Lung (tissue), 12 donors: Measurements from ENCODE around the gene SLC25A26. TPM values are rescaled to one million over a fixed set of nuclear protein-coding genes. Genes with fewer than 3 reads are reported as not detected.

Experiments used
- ATAC-seq: fragments of 200-7000 bp; cut with Tn5 transposase; one replicate; pipeline ENCODE4 v1.9.1; 2020; ENCODE audit warnings: moderate number of reproducible peaks; ENCODE audit not compliant: insufficient read depth, low FRiP score
- DNase-seq, 3 donors: peaks; one replicate each; pipeline ENCODE4 v3.0.0-alpha.2; 2013 to 2017
- H3K27ac ChIP-seq, 2 donors: one replicate each; pipeline ENCODE4 v1.5.1; 2013; ENCODE audit warnings: mild to moderate bottlenecking in 2 of 2, moderate library complexity in 2 of 2, control low read depth in 1 of 2, inconsistent platforms in 1 of 2, low read depth in 1 of 2, low read length in 1 of 2
- H3K27me3 ChIP-seq, 3 donors: one replicate each; pipeline ENCODE4 v1.5.1; 2013; ENCODE audit warnings: low read length in 2 of 3; ENCODE audit not compliant: control insufficient read depth in 3 of 3, insufficient read depth in 3 of 3
- H3K36me3 ChIP-seq, 4 donors: one replicate each; pipeline ENCODE4 v1.5.1; 2013; ENCODE audit warnings: low read length in 4 of 4, mild to moderate bottlenecking in 1 of 4, moderate library complexity in 1 of 4; ENCODE audit not compliant: control insufficient read depth in 4 of 4, insufficient read depth in 4 of 4
- H3K4me1 ChIP-seq, 5 donors: one replicate each; pipeline ENCODE4 v1.5.1; 2013; ENCODE audit warnings: low read length in 5 of 5, mild to moderate bottlenecking in 2 of 5, moderate library complexity in 1 of 5; ENCODE audit not compliant: control insufficient read depth in 5 of 5, insufficient read depth in 5 of 5
- H3K4me3 ChIP-seq: one replicate; pipeline ENCODE4 v1.5.1; 2013; ENCODE audit warnings: mild to moderate bottlenecking, control low read depth, moderate library complexity
- H3K9ac ChIP-seq, 2 donors: one replicate each; pipeline ENCODE4 v1.5.1; 2013; ENCODE audit warnings: low read length in 2 of 2, control low read depth in 1 of 2; ENCODE audit not compliant: insufficient read depth in 1 of 2
- H3K9me3 ChIP-seq, 4 donors: one replicate each; pipeline ENCODE4 v1.5.1; 2013; ENCODE audit warnings: low read length in 3 of 4, mild to moderate bottlenecking in 1 of 4, moderate library complexity in 1 of 4; ENCODE audit not compliant: control insufficient read depth in 4 of 4, insufficient read depth in 3 of 4
- CTCF ChIP-seq: IDR thresholded peaks from 2 replicates; pipeline ENCODE4 v1.5.1; 2012; ENCODE audit warnings: mild to moderate bottlenecking; ENCODE audit errors: control extremely low read depth, extremely low read depth
- WGBS, 2 donors: extraction: QIAGEN DNeasy Blood & Tissue Kit; methylation state at CpG; one replicate each; pipeline ENCODE4 v1.1.7; 2013; 5-methylcytosine and 5-hydroxymethylcytosine counted together
- polyA plus RNA-seq, 2 donors: library from polyadenylated mRNA; stranded (reverse); fragments of 200-250 nt; gene quantifications; one replicate each; pipeline ENCODE4 v1.2.1, GENCODE V29; 2013
- total RNA-seq, 2 donors: library from RNA; depleted of rRNA in 1 of 2; stranded (reverse); fragments of >200 nt in 1 of 2; gene quantifications; one replicate each; pipeline ENCODE4 v1.2.1, GENCODE V29; 2014 to 2021
- donor health status: control.
- donor health status: control.
- donor health status: Bipolar disorder and iron deficiency.
- donor health status: healthy.
- donor health status: DM: yes; HTN: yes; CAD: no.

SLC25A26 gene
- total and polyA plus RNA-seq, 4 donors: 10.4 to 18.0 (median 14.9) TPM

- DNase-seq: no peak
- no peak for ATAC-seq
- 78 to 85% methylated on average over 4 of the region's 4 CpGs for WGBS, 2 donors
- Histone ChIP-seq H3K27me3 (no peaks in the 10 kb centered on the region), H3K27ac (no peak overlapping the region), H3K9ac (no peak overlapping the region), H3K9me3 (peaks cover 0 to 3% (median 0%) of the 10 kb centered on the region in 4 donors), H3K4me1 (peaks cover 0 to 2% (median 0%) of the 10 kb centered on the region in 5 donors), H3K36me3 (no peaks in the 10 kb centered on the region), H3K4me3 (no peak overlapping the region)
- no peak for TF ChIP-seq CTCF
Measured at GRCh38 chr3:66312039-66312438, 91.2 kb downstream of the SLC25A26 start.

- peaks cover 0 to 3% (median 0%) of the 10 kb centered on the region in 4 donors for H3K9me3 ChIP-seq
- no peak for DNase-seq
- H3K4me3 ChIP-seq: no peak overlapping the region
- ATAC-seq: no peak
- no peaks in the 10 kb centered on the region for H3K27me3 ChIP-seq
- WGBS, 2 donors: 74 to 78% methylated on average over 6 of the region's 6 CpGs
- peaks cover 0 to 4% (median 0%) of the 10 kb centered on the region in 5 donors for H3K4me1 ChIP-seq
- TF ChIP-seq CTCF: no peak
- no peaks in the 10 kb centered on the region for H3K36me3 ChIP-seq
- no peak overlapping the region for H3K27ac ChIP-seq
- H3K9ac ChIP-seq: no peak overlapping the region
Measured at GRCh38 chr3:66314455-66314854, 93.7 kb downstream of the SLC25A26 start.

GRCh38 chr3:66317750-66318376, 97.1 kb downstream of the SLC25A26 start:
- no peaks in the 10 kb centered on the region for H3K27me3 ChIP-seq
- no peak overlapping the region for H3K9ac ChIP-seq
- TF ChIP-seq CTCF: no peak
- WGBS, 2 donors: 87 to 92% methylated on average over 7 of the region's 7 CpGs
- peaks cover 0 to under 1% (median 0%) of the 10 kb centered on the region in 4 donors for H3K9me3 ChIP-seq
- no peak overlapping the region for H3K27ac ChIP-seq
- DNase-seq (no peak), ATAC-seq (no peak)
- H3K4me1 ChIP-seq: peaks cover 0 to 2% (median 0%) of the 10 kb centered on the region in 5 donors
- H3K4me3 ChIP-seq: no peak overlapping the region
- no peaks in the 10 kb centered on the region for H3K36me3 ChIP-seq

- Histone ChIP-seq H3K9me3 (peaks cover 0 to 3% (median 0%) of the 10 kb centered on the region in 4 donors), H3K9ac (no peak overlapping the region), H3K27ac (no peak overlapping the region), H3K27me3 (no peaks in the 10 kb centered on the region), H3K4me1 (peaks cover 0 to 4% (median 0%) of the 10 kb centered on the region in 5 donors), H3K4me3 (no peak overlapping the region), H3K36me3 (no peaks in the 10 kb centered on the region)
- 56% methylated on average over 1 of the region's 1 CpG for WGBS, 2 donors
- DNase-seq: no peak
- no peak for ATAC-seq
- TF ChIP-seq CTCF: no peak
Measured at GRCh38 chr3:66320390-66320789, 99.6 kb downstream of the SLC25A26 start.
